Activated CD8-positive, alpha-beta memory T cell treated with anti-CD3 and anti-CD28 coated beads for 1 hour (primary cell): ENCODE results near the gene SLC22A3.
"Not testable (repeated sequence)": the region's sequence is repeated elsewhere in the genome, so short reads cannot be mapped to it uniquely, and the experiment has no call there.

ENCODE experiments used
- DNase-seq, 2 donors: peaks; one replicate each; pipeline ENCODE4 v3.0.0-alpha.2; 2020; ENCODE audit warnings: low read depth in 1 of 2; ENCODE audit errors: extremely low read depth in 1 of 2

SLC22A3 gene

GRCh38 chr6:160367798-160368547 lies 19.8 kb downstream of the SLC22A3 start:
- DNase-seq: no peak

GRCh38 chr6:160368670-160369069 lies 20.5 kb downstream of the SLC22A3 start:
- DNase-seq: no peak

GRCh38 chr6:160373601-160374000 lies 25.4 kb downstream of the SLC22A3 start:
- not testable (repeated sequence) for DNase-seq

- DNase-seq: no peak
Measured at GRCh38 chr6:160374836-160375560, 26.8 kb downstream of the SLC22A3 start.

- DNase-seq: no peak
Measured at GRCh38 chr6:160375561-160375949, 27.4 kb downstream of the SLC22A3 start.

- no peak for DNase-seq
Measured at GRCh38 chr6:160376445-160376844, 28.3 kb downstream of the SLC22A3 start.

GRCh38 chr6:160378218-160378617 lies 30.0 kb downstream of the SLC22A3 start:
- no peak for DNase-seq

GRCh38 chr6:160378882-160379281 lies 30.7 kb downstream of the SLC22A3 start:
- DNase-seq: no peak

- no peak for DNase-seq
Measured at GRCh38 chr6:160379466-160379865, 31.3 kb downstream of the SLC22A3 start.

- no peak for DNase-seq
Measured at GRCh38 chr6:160382946-160383345, 34.8 kb downstream of the SLC22A3 start.

- no peak for DNase-seq
Measured at GRCh38 chr6:160386869-160387530, 38.8 kb downstream of the SLC22A3 start.

- no peak for DNase-seq
Measured at GRCh38 chr6:160387916-160388643, 39.9 kb downstream of the SLC22A3 start.

GRCh38 chr6:160388922-160389321 lies 40.7 kb downstream of the SLC22A3 start:
- no peak for DNase-seq

- no peak for DNase-seq
Measured at GRCh38 chr6:160391419-160392116, 43.4 kb downstream of the SLC22A3 start.

- DNase-seq: not testable (repeated sequence)
Measured at GRCh38 chr6:160393442-160393841, 45.3 kb downstream of the SLC22A3 start.

- DNase-seq: no peak
Measured at GRCh38 chr6:160393891-160394653, 45.9 kb downstream of the SLC22A3 start.

GRCh38 chr6:160394654-160395035 lies 46.5 kb downstream of the SLC22A3 start:
- no peak for DNase-seq

GRCh38 chr6:160395187-160395586 lies 47.0 kb downstream of the SLC22A3 start:
- no peak for DNase-seq

- DNase-seq: no peak
Measured at GRCh38 chr6:160396292-160396691, 48.1 kb downstream of the SLC22A3 start.
